Fibroblast of mammary gland (primary cell): ENCODE measurements around the gene ZNF791.
"Not testable (repeated sequence)": the region's sequence is repeated elsewhere in the genome, so short reads cannot be mapped to it uniquely, and the experiment has no call there.

ENCODE experiments used
- DNase-seq: peaks from one replicate; pipeline ENCODE4 v3.0.0-alpha.2; 2010; ENCODE audit warnings: low read depth
- H3K4me3 ChIP-seq: 2 replicates; pipeline ENCODE4 v1.5.1; 2011; ENCODE audit warnings: low read depth, mild to moderate bottlenecking, low read length, moderate library complexity; ENCODE audit not compliant: control insufficient read depth
- CTCF ChIP-seq: conservative IDR thresholded peaks from 2 replicates; pipeline ENCODE4 v1.5.1; 2011; ENCODE audit warnings: low read depth, low read length, inconsistent platforms; ENCODE audit not compliant: control insufficient read depth, insufficient read depth

ZNF791 gene

GRCh38 chr19:12611361-12611699 is 610 bp downstream of the ZNF791 start:
- no peak for TF ChIP-seq CTCF
- H3K4me3 ChIP-seq = peak overlapping the region; percentile 94
- DNase-seq = peak; percentile 71

- no peak overlapping the region for H3K4me3 ChIP-seq
- no peak for TF ChIP-seq CTCF
- DNase-seq = no peak
Observed at GRCh38 chr19:12617646-12618045, 6.9 kb downstream of the ZNF791 start.

GRCh38 chr19:12621253-12622024 is 10.7 kb downstream of the ZNF791 start:
- H3K4me3 ChIP-seq, DNase-seq: not testable (repeated sequence)

DNA sequence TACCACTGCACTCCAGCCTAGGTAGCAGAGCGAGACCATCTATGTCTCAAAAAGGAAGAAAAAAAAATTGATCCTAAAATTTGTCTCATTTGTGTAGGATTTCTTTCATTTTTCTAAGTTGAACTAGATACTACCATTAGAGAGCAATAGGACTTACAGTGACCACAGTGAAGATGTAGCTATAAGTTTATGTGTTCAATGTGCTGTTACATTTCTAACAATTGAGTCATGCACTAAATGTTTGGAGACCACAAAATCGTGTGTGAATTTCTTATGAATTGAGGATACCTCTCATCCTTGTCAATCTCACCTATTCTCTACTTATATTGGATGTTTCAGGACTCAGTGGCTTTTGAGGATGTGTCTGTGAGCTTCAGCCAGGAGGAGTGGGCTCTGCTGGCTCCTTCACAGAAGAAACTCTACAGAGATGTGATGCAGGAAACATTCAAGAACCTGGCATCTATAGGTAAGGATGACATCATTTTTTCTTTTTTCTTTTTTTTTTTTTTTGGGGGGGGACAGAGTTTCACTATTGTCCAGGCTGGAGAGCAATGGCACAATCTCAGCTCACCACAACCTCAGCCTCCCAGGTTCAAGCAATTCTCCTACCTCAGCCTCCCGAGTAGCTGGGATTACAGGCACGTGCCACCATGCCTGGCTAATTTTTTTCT is 12.8 kb downstream of the ZNF791 start:
- no peak for TF ChIP-seq CTCF
- DNase-seq = no peak
- no peak overlapping the region for H3K4me3 ChIP-seq

DNA sequence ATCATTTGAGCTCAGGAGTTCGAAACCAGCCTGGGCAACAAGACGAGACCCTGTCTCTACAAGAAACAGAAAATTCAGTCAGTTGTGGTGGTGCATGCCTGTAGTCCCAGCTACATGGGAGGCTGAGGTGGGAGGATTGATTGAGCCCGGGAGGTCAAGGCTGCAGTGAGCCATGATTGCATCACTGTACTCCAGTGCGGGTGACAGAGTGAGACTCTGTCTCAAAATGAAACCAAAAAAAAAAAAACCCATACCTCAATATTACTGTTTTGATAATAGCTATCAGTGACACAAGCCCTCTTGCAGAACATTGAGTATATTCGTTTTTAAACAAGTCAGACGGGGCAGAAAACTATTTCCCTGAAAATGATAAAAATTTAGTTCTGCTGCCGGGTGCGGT is 16.2 kb downstream of the ZNF791 start:
- H3K4me3 ChIP-seq = no peak overlapping the region
- DNase-seq = no peak
- TF ChIP-seq CTCF = no peak

DNA sequence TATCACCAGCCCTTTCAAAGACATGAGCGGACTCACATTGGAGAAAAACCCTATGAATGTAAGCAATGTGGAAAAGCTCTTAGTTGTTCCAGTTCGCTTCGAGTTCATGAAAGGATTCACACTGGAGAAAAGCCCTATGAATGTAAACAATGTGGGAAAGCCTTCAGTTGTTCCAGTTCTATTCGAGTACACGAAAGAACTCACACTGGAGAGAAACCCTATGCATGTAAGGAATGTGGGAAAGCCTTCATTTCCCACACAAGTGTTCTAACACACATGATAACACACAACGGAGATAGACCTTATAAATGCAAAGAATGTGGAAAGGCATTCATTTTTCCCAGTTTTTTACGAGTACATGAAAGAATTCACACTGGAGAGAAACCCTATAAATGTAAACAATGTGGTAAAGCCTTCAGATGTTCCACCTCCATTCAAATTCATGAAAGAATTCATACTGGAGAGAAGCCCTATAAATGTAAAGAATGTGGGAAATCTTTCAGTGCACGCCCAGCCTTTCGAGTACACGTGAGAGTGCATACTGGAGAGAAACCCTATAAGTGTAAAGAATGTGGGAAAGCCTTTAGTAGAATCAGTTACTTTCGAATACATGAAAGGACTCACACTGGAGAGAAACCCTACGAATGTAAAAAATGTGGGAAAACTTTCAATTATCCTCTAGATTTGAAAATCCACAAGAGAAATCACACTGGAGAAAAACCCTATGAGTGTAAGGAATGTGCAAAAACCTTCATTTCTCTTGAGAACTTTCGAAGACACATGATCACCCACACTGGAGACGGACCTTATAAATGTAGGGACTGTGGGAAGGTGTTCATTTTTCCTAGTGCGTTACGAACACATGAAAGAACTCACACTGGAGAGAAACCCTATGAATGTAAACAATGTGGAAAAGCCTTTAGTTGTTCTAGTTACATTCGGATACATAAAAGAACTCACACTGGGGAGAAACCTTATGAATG is 17.6 kb downstream of the ZNF791 start:
- H3K4me3 ChIP-seq = no peak overlapping the region
- TF ChIP-seq CTCF = no peak
- DNase-seq = peak; percentile 54
